ENCODE data around the gene SLC19A1.
A peak's percentile ranks its signal among the peaks of the same experiment; 100 is the strongest.

The SLC19A1 gene

GRCh38 chr21:45478115-45478801 is 64.0 kb downstream of the SLC19A1 start:
- peaks cover 3% of the 10 kb centered on the region for H3K36me3 ChIP-seq (ENCODE audit: control insufficient read depth, insufficient read depth, low read length)
- no peak overlapping the region for H3K27ac ChIP-seq (ENCODE audit: low read depth, low read length)
- no peak overlapping the region for H3K9ac ChIP-seq (ENCODE audit: low read length)

GRCh38 chr21:45477176-45478114 is 64.8 kb downstream of the SLC19A1 start:
- Histone ChIP-seq H3K4me3 (ENCODE audit: low read length) (peak overlapping the region; percentile 39), H3K4me1 (ENCODE audit: control insufficient read depth, insufficient read depth, low read length) (no peaks in the 10 kb centered on the region), H3K36me3 (ENCODE audit: control insufficient read depth, insufficient read depth, low read length) (no peaks in the 10 kb centered on the region), H3K27me3 (ENCODE audit: control insufficient read depth, insufficient read depth, low read length) (no peaks in the 10 kb centered on the region), H3K9ac (ENCODE audit: low read length) (no peak overlapping the region), H3K27ac (ENCODE audit: low read depth, low read length) (no peak overlapping the region)

More at GRCh38 chr21:45478115-45478801, 64.0 kb downstream of the SLC19A1 start:
- Histone ChIP-seq H3K27me3 (ENCODE audit: control insufficient read depth, insufficient read depth, low read length) (no peaks in the 10 kb centered on the region), H3K4me1 (ENCODE audit: control insufficient read depth, insufficient read depth, low read length) (no peaks in the 10 kb centered on the region), H3K4me3 (ENCODE audit: low read length) (peak overlapping the region; percentile 39)

DNA sequence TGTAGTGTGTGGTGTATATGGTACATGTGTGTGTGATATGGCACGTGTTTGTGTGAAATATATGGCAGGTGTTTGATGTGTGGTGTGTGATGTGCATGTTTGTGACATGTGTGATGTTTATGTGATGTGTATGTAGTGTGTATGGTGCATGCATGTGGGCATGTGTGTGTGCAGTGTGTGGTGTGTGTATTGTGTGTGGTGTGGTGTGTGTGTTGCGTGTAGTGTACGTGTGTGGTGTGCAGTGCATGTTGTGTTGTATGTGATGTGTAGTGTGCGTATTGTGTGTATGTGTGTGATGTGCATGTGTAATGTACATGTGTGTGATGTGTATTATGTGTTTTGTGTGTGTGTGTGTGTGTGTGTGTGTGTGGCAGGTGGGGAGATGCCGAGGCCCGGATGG is 65.7 kb downstream of the SLC19A1 start:
- H3K4me3 ChIP-seq (ENCODE audit: low read length): no peak overlapping the region
- H3K9ac ChIP-seq (ENCODE audit: low read length): no peak overlapping the region
- H3K27ac ChIP-seq (ENCODE audit: low read depth, low read length): no peak overlapping the region
- H3K4me1 ChIP-seq (ENCODE audit: control insufficient read depth, insufficient read depth, low read length): no peaks in the 10 kb centered on the region
- H3K27me3 ChIP-seq (ENCODE audit: control insufficient read depth, insufficient read depth, low read length): no peaks in the 10 kb centered on the region
- H3K36me3 ChIP-seq (ENCODE audit: control insufficient read depth, insufficient read depth, low read length): no peaks in the 10 kb centered on the region

DNA sequence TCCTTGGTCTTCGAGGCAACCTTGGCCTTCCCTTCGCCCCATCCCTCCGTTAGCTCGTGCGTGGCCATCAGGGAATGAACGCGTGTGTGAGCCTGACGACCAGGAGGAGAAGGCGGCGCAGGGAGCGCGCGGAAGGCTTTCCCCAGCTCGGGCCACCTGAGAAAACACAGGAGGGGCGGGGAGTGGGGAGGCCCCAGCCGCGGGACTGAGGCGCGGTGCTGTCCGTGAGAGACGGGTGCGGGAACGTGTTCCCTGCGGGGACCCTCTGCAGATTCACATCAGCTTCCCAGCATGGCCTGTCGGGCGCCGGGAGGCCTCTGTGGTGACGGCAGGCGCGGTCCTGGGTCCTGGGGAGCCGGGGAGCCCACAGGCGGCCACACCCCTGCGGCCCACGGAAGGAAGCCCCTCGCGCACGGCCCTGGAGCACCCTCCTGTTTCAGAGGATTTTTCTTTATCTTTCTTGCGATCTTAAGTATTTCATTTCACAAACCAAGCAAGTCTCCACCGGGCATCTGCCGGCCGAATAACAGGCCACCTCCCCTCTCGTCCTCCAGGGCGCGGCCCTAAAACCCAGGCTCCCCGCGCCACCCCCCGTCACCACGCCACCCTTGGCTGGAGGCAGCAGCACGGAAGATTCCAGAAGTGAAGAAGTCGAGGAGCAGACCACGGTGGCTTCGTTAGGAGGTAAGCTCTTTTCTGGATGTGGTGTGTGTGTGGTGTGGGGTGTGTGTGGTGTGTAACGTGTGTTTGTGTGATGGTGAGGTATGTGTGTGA is 66.3 kb downstream of the SLC19A1 start:
- no peaks in the 10 kb centered on the region for H3K27me3 ChIP-seq (ENCODE audit: control insufficient read depth, insufficient read depth, low read length)
- H3K4me1 ChIP-seq (ENCODE audit: control insufficient read depth, insufficient read depth, low read length): peaks cover under 1% of the 10 kb centered on the region
- no peaks in the 10 kb centered on the region for H3K36me3 ChIP-seq (ENCODE audit: control insufficient read depth, insufficient read depth, low read length)
- H3K4me3 ChIP-seq (ENCODE audit: low read length): no peak overlapping the region
- H3K27ac ChIP-seq (ENCODE audit: low read depth, low read length): no peak overlapping the region
- H3K9ac ChIP-seq (ENCODE audit: low read length): no peak overlapping the region

DNA sequence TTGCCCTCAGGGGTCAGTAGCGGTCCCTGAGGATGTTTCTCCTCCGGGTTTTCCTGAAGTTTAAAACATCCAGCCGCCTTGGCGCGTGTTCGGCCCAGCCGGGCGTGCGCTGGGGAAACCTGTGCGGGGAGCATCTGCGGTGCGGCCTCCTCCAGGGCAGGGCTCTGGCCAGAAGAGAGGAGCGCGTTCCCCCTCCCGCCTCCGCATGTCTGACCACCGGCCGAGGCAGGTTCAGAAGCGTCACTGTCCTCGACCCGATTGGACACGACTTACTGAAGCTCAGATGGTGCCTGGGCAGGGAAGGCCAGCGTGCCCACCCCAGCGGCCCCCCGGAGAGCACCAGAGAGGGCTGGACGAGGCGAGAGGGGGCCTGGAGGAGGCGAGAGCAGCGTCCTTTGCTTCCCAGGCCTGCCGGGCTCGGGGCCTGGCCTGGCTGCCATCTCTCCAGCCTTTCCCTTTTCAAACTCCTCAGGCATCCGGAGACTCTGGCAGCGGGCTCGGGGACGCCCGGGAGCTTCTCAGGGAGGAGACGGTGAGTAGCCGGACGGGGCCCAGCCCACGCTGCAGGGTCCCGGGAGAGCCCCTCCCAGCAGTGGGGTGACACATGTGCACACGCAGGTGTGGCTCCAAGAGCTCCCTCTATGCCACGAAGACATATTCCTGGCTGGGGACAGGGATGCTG is 67.1 kb downstream of the SLC19A1 start:
- Histone ChIP-seq H3K36me3 (ENCODE audit: control insufficient read depth, insufficient read depth, low read length) (no peaks in the 10 kb centered on the region), H3K4me3 (ENCODE audit: low read length) (no peak overlapping the region), H3K27ac (ENCODE audit: low read depth, low read length) (no peak overlapping the region), H3K9ac (ENCODE audit: low read length) (no peak overlapping the region), H3K4me1 (ENCODE audit: control insufficient read depth, insufficient read depth, low read length) (peaks cover 3% of the 10 kb centered on the region), H3K27me3 (ENCODE audit: control insufficient read depth, insufficient read depth, low read length) (no peaks in the 10 kb centered on the region)

DNA sequence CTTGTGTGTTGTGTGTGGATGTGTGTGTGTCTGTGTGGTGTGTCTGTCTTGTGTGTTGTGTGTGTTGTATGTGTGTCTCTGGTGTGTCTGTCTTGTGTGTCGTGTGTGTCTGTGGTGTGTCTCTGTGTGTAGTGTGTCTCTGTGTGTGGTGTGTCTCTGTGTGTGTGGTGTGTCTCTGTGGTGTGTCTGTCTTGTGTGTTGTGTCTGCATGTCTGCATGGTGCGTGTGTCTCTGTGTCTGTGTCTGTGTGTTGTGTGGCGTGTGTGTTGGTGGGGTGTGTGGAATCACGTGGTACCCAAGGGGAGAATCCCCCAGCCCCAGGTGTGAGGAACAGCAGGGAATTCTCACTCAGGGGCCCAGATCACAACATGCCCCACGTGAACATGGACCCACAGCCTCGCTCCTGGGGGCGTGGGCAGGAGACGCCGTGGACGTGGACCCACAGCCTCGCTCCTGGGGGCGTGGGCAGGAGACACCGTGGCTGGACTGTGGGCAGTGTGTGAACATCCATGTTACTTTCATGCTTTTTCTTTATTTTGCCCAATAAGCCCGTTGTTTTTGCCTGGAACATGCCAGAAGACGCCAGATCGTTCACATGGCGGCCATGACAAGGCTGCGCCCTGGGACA is 67.8 kb downstream of the SLC19A1 start:
- Histone ChIP-seq H3K36me3 (ENCODE audit: control insufficient read depth, insufficient read depth, low read length) (no peaks in the 10 kb centered on the region), H3K9ac (ENCODE audit: low read length) (no peak overlapping the region), H3K27me3 (ENCODE audit: control insufficient read depth, insufficient read depth, low read length) (no peaks in the 10 kb centered on the region), H3K4me1 (ENCODE audit: control insufficient read depth, insufficient read depth, low read length) (peaks cover 3% of the 10 kb centered on the region), H3K4me3 (ENCODE audit: low read length) (no peak overlapping the region), H3K27ac (ENCODE audit: low read depth, low read length) (no peak overlapping the region)

DNA sequence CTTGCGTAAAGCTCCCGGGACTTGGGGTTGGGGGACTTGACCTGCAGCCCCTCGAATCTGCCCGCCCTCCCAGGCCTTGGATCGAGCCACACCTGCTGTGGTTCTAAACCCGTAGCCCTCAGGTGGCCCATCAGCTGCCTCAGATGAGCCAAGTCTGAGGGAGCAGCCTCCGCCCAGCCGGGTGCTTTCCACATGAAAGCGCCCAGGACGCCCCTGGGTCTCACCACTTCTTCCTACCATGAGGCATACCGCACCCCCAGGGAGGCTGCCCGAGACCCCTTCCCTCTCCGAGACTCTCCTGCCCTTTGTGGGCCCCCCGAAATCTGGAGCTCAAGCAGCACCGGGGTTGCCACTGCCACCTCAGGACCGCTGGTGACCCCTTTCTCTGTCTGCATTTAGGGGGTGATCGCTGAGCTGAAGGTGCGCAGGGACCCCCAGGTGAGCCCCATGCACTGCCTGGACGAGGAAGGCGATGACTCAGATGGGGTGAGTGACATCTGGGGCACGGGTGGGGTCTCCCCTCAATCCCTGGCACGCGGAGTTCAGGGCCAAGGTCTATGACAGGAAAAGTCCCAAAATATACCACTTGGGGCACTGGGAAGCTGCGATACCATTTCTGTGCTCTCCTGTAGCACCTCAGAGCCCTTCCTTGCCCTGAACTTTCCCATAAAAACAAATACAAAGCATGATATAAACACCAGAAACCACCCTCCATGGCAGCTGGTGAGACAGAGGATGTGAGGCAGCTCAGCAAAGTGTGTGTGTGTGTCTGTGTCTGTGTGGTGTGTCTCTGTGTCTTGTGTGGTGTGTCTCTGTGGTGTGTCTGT is 68.5 kb downstream of the SLC19A1 start:
- Histone ChIP-seq H3K4me1 (ENCODE audit: control insufficient read depth, insufficient read depth, low read length) (peaks cover 3% of the 10 kb centered on the region), H3K9ac (ENCODE audit: low read length) (no peak overlapping the region), H3K4me3 (ENCODE audit: low read length) (no peak overlapping the region), H3K27me3 (ENCODE audit: control insufficient read depth, insufficient read depth, low read length) (no peaks in the 10 kb centered on the region), H3K27ac (ENCODE audit: low read depth, low read length) (no peak overlapping the region), H3K36me3 (ENCODE audit: control insufficient read depth, insufficient read depth, low read length) (no peaks in the 10 kb centered on the region)

- Histone ChIP-seq H3K27ac (ENCODE audit: low read depth, low read length) (no peak overlapping the region), H3K36me3 (ENCODE audit: control insufficient read depth, insufficient read depth, low read length) (no peaks in the 10 kb centered on the region), H3K4me3 (ENCODE audit: low read length) (no peak overlapping the region), H3K9ac (ENCODE audit: low read length) (no peak overlapping the region), H3K4me1 (ENCODE audit: control insufficient read depth, insufficient read depth, low read length) (peaks cover 3% of the 10 kb centered on the region), H3K27me3 (ENCODE audit: control insufficient read depth, insufficient read depth, low read length) (no peaks in the 10 kb centered on the region)
Observed at GRCh38 chr21:45472445-45473365, 69.5 kb downstream of the SLC19A1 start.

- no peak overlapping the region for H3K4me3 ChIP-seq (ENCODE audit: low read length)
- H3K27me3 ChIP-seq (ENCODE audit: control insufficient read depth, insufficient read depth, low read length): no peaks in the 10 kb centered on the region
- peaks cover 3% of the 10 kb centered on the region for H3K4me1 ChIP-seq (ENCODE audit: control insufficient read depth, insufficient read depth, low read length)
- H3K27ac ChIP-seq (ENCODE audit: low read depth, low read length): peak overlapping the region; percentile 79
- H3K36me3 ChIP-seq (ENCODE audit: control insufficient read depth, insufficient read depth, low read length): no peaks in the 10 kb centered on the region
- H3K9ac ChIP-seq (ENCODE audit: low read length): no peak overlapping the region
Observed at GRCh38 chr21:45471525-45472221, 70.6 kb downstream of the SLC19A1 start.
